Keratinocyte (primary cell): ENCODE measurements around the gene PRELID1. TPM values are rescaled to one million over a fixed set of nuclear protein-coding genes. Genes with fewer than 3 reads are reported as not detected.

ENCODE experiments used
- DNase-seq: peaks from one replicate; pipeline ENCODE4 v3.0.0-alpha.2; 2011; ENCODE audit warnings: low read depth, missing footprints, low spot score
- FAIRE-seq: peaks from 2 replicates; lab custom pipeline; 2011; peaks lifted over from hg19 to GRCh38; lab: Jason Lieb, UNC
- H2AFZ ChIP-seq: 2 replicates; pipeline ENCODE4 v1.6.0; 2012; ENCODE audit warnings: low read length, control low read depth, inconsistent platforms; ENCODE audit not compliant: control insufficient read depth
- H3K27ac ChIP-seq: 2 replicates; pipeline ENCODE4 v1.5.1; 2011; ENCODE audit warnings: low read length; ENCODE audit not compliant: control insufficient read depth, insufficient read depth
- H3K27me3 ChIP-seq: 3 replicates; pipeline ENCODE4 v1.6.0; 2011; ENCODE audit warnings: low read length; ENCODE audit not compliant: control insufficient read depth, insufficient read depth; ENCODE audit errors: extremely low read depth
- H3K36me3 ChIP-seq, 2 experiments: 2 replicates in 1 of 2; 3 replicates in 1 of 2; pipeline ENCODE4 v1.5.1; 2011; ENCODE audit warnings: low read length in 2 of 2, mild to moderate bottlenecking in 1 of 2; ENCODE audit not compliant: control insufficient read depth in 2 of 2, insufficient read depth in 2 of 2; ENCODE audit errors: extremely low read depth in 1 of 2
- H3K4me1 ChIP-seq: 3 replicates; pipeline ENCODE4 v1.5.1; 2011; ENCODE audit warnings: low read length; ENCODE audit not compliant: control insufficient read depth, insufficient read depth; ENCODE audit errors: extremely low read depth
- H3K4me2 ChIP-seq: 3 replicates; pipeline ENCODE4 v1.6.0; 2011; ENCODE audit warnings: low read depth, low read length; ENCODE audit not compliant: control insufficient read depth, insufficient read depth; ENCODE audit errors: extremely low read depth
- H3K4me3 ChIP-seq, 3 experiments: fragments of 200-600 bp in 1 of 3; sonication (generic) in 1 of 3; 2 replicates in 2 of 3; 3 replicates in 1 of 3; pipeline ENCODE4 v1.5.1; 2011 to 2016; ENCODE audit warnings: low read length in 3 of 3, mild to moderate bottlenecking in 3 of 3, control low read depth in 2 of 3, inconsistent platforms in 1 of 3, low read depth in 1 of 3, mixed read lengths in 1 of 3, mixed run types in 1 of 3, moderate library complexity in 1 of 3; ENCODE audit not compliant: control insufficient read depth in 2 of 3, insufficient read depth in 2 of 3; ENCODE audit errors: extremely low read depth in 1 of 3
- H3K79me2 ChIP-seq: 2 replicates; pipeline ENCODE4 v1.6.0; 2012; ENCODE audit warnings: low read length; ENCODE audit not compliant: control insufficient read depth, insufficient read depth
- H3K9ac ChIP-seq: 3 replicates; pipeline ENCODE4 v1.6.0; 2011; ENCODE audit warnings: low read length; ENCODE audit not compliant: control insufficient read depth, insufficient read depth; ENCODE audit errors: extremely low read depth
- H3K9me1 ChIP-seq: 3 replicates; pipeline ENCODE4 v1.6.0; 2011; ENCODE audit warnings: low read length; ENCODE audit not compliant: control insufficient read depth, insufficient read depth; ENCODE audit errors: extremely low read depth
- H3K9me3 ChIP-seq: 2 replicates; pipeline ENCODE4 v1.5.1; 2012; ENCODE audit warnings: low read depth, low read length; ENCODE audit not compliant: control insufficient read depth
- H4K20me1 ChIP-seq: 3 replicates; pipeline ENCODE4 v1.6.0; 2011; ENCODE audit warnings: low read length; ENCODE audit not compliant: control insufficient read depth, insufficient read depth; ENCODE audit errors: extremely low read depth
- CTCF ChIP-seq, 3 experiments: IDR thresholded peaks in 1 of 3; conservative IDR thresholded peaks in 1 of 3; optimal IDR thresholded peaks in 1 of 3; 2 replicates in 2 of 3; 3 replicates in 1 of 3; pipeline versions ENCODE3 to v1.5.1; 2011; ENCODE audit warnings: low read length in 3 of 3, mild to moderate bottlenecking in 3 of 3, moderate library complexity in 2 of 3, control low read depth in 1 of 3, inconsistent platforms in 1 of 3; ENCODE audit not compliant: insufficient read depth in 2 of 3; ENCODE audit errors: extremely low read depth in 1 of 3
- EZH2 ChIP-seq: IDR thresholded peaks from one replicate; pipeline ENCODE4 v1.6.1; 2012; ENCODE audit warnings: inconsistent platforms, mild to moderate bottlenecking, low read length, moderate library complexity
- dilution Hi-C: fragments of 300-500 bp; cut with MboI; formaldehyde crosslinking; loops from one replicate; pipeline ENCODE4 v1.7.0; 2020; ENCODE audit warnings: low sequenced_read_pairs; ENCODE audit not compliant: extremely low pct_ligation_motif_present
- polyA plus RNA-seq, 5 experiments: library from polyadenylated mRNA; depleted of rRNA in 3 of 5; stranded (reverse) in 3 of 5; stranded (forward) in 1 of 5; unstranded in 1 of 5; fragments of >200 nt; gene quantifications; 1 replicate in 1 of 5; 2 replicates in 3 of 5; 3 replicates in 1 of 5; pipeline versions ENCODE4 v1.2.1 to v1.2.3, GENCODE V29; 2011 to 2012; ENCODE audit warnings: missing spikeins in 2 of 5, low read depth in 1 of 5, low replicate concordance in 1 of 5

The PRELID1 gene
- polyA plus RNA-seq, 1 donor (not counting 4 experiments of a cell fraction or from before 2014, with no cell fraction given) = 245 TPM

GRCh38 chr5:177336603-177337494, 33.2 kb downstream of the PRELID1 start:
- FAIRE-seq (no peak), DNase-seq (no peak)
- no peaks in the 10 kb centered on the region for H3K27me3 ChIP-seq
- dilution Hi-C loops = no loop called here
- no peaks in the 10 kb centered on the region for H3K9me3 ChIP-seq
- H3K36me3 ChIP-seq = peaks cover 34 to 35% of the 10 kb centered on the region in 2 experiments
- H3K4me2 ChIP-seq = no peak overlapping the region
- H4K20me1 ChIP-seq = peaks cover 4% of the 10 kb centered on the region
- no peak overlapping the region for H3K27ac ChIP-seq
- TF ChIP-seq CTCF (optimal IDR thresholded peaks at IDR 0.05 in 1 of 3, IDR thresholded peaks at IDR 0.05 in 1 of 3, conservative IDR thresholded peaks at IDR 0.05 in 1 of 3; ENCODE audit: extremely low read depth in 1 of 3, insufficient read depth in 2 of 3, low read length in 3 of 3) (no peak), EZH2 (no peak)
- no peaks in the 10 kb centered on the region for H3K4me1 ChIP-seq
- no peak overlapping the region for H2AFZ ChIP-seq
- H3K79me2 ChIP-seq = peaks cover 22% of the 10 kb centered on the region
- no peak overlapping the region for H3K4me3 ChIP-seq
- no peaks in the 10 kb centered on the region for H3K9me1 ChIP-seq
- no peak overlapping the region for H3K9ac ChIP-seq

GRCh38 chr5:177338251-177339106, 34.9 kb downstream of the PRELID1 start:
- Histone ChIP-seq H3K4me1 (no peaks in the 10 kb centered on the region), H4K20me1 (peaks cover 4% of the 10 kb centered on the region), H3K27me3 (no peaks in the 10 kb centered on the region), H3K9me3 (no peaks in the 10 kb centered on the region), H3K79me2 (peaks cover 33% of the 10 kb centered on the region), H3K9ac (no peak overlapping the region), H3K4me2 (no peak overlapping the region), H3K4me3 (no peak overlapping the region), H3K9me1 (no peaks in the 10 kb centered on the region), H3K27ac (no peak overlapping the region), H3K36me3 (peaks cover 30% of the 10 kb centered on the region in 2 experiments), H2AFZ (no peak overlapping the region)
- DNase-seq (no peak), FAIRE-seq (no peak)
- dilution Hi-C loops = no loop called here
- TF ChIP-seq CTCF (optimal IDR thresholded peaks at IDR 0.05 in 1 of 3, IDR thresholded peaks at IDR 0.05 in 1 of 3, conservative IDR thresholded peaks at IDR 0.05 in 1 of 3; ENCODE audit: extremely low read depth in 1 of 3, insufficient read depth in 2 of 3, low read length in 3 of 3) = no peak
- no peak for TF ChIP-seq EZH2
